OCI-LY3 (cell line): Measurements from ENCODE around the gene TAS1R2.
"Not testable (repeated sequence)": the region's sequence is repeated elsewhere in the genome, so short reads cannot be mapped to it uniquely, and the experiment has no call there.

ENCODE experiments used
- H2AFZ ChIP-seq: fragments of 200-600, 300-600 bp; shearing (Covaris generic); 2 replicates; pipeline ENCODE4 v1.6.0; 2014; ENCODE audit warnings: antibody characterized with exemption, low read depth, low read length
- H3K27ac ChIP-seq: fragments of 200-600, 300-600 bp; sonication (generic); 2 replicates; pipeline ENCODE4 v1.5.1; 2014; ENCODE audit warnings: mild to moderate bottlenecking, low read length, moderate library complexity, mixed read lengths
- H3K27me3 ChIP-seq: fragments of 200-600, 300-600 bp; sonication (generic); 2 replicates; pipeline ENCODE4 v1.6.1; 2014; ENCODE audit warnings: low read depth, low read length, mixed read lengths
- H3K36me3 ChIP-seq: fragments of 200-600, 300-600 bp; sonication (generic); replicated peaks from 2 replicates; pipeline ENCODE3; 2014; ENCODE audit warnings: low read depth, low read length, mixed read lengths
- H3K4me1 ChIP-seq: fragments of 300-600, 200-600 bp; sonication (generic); 2 replicates; pipeline ENCODE4 v1.6.1; 2014; ENCODE audit warnings: low read length, mixed read lengths
- H3K4me2 ChIP-seq: fragments of 200-600, 300-600 bp; sonication (generic); 2 replicates; pipeline ENCODE4 v1.6.1; 2014; ENCODE audit warnings: low read length, mixed read lengths
- H3K4me3 ChIP-seq: fragments of 300-600, 200-600 bp; sonication (generic); 2 replicates; pipeline ENCODE4 v1.5.1; 2014; ENCODE audit warnings: antibody characterized with exemption, mild to moderate bottlenecking, low read length, moderate library complexity
- H3K79me2 ChIP-seq: fragments of 300-600, 200-600 bp; shearing (Covaris generic); 2 replicates; pipeline ENCODE4 v1.6.1; 2014; ENCODE audit warnings: mild to moderate bottlenecking, low read length, mixed read lengths
- H3K9ac ChIP-seq: fragments of 300-600, 200-600 bp; shearing (Covaris generic); 2 replicates; pipeline ENCODE4 v1.6.0; 2014; ENCODE audit warnings: mild to moderate bottlenecking, low read length, moderate library complexity
- H3K9me3 ChIP-seq: fragments of 200-600, 300-600 bp; shearing (Covaris generic); 2 replicates; pipeline ENCODE4 v1.6.1; 2014; ENCODE audit warnings: low read length, mixed read lengths; ENCODE audit not compliant: insufficient read depth
- H4K20me1 ChIP-seq: fragments of 200-600, 300-600 bp; sonication (generic); 2 replicates; pipeline ENCODE4 v1.6.1; 2016; ENCODE audit warnings: low read length, mixed read lengths; ENCODE audit not compliant: insufficient read depth
- EZH2phosphoT487 ChIP-seq: fragments of 200-600 bp; shearing (Covaris generic); IDR thresholded peaks from 2 replicates; pipeline ENCODE4 v1.6.1; 2018; ENCODE audit warnings: antibody characterized with exemption, mixed run types, low read depth
- TF ChIP-seq, protein P1 (sequence below): fragments of 200-600, 300-600 bp; sonication (generic); IDR thresholded peaks from 2 replicates; pipeline ENCODE4 v1.5.1; 2014; ENCODE audit warnings: antibody characterized with exemption, low read length, low read depth

Gene TAS1R2

DNA sequence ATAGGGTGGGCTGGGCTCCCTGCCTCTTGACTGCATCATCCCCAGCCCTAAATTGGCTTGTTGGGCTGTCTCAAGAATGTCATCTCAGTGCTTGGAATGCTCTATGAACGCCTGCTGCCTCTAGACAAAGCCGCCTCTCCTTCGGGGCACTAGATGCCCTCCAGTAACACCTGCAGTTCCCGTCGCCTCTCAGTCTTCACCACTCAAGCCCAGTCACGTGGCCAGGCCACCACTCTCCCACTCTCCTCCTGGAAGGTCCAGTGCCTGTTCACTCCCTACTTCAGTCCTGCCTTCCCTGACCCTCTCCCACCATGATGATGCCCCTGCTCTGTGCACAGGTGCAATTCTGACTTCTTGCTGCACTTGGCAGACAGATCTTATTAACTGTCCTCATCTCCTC lies 7.0 kb downstream of the TAS1R2 start:
- Histone ChIP-seq H2AFZ (no peak overlapping the region), H3K27me3 (no peaks in the 10 kb centered on the region), H3K4me1 (no peaks in the 10 kb centered on the region), H3K4me2 (no peak overlapping the region), H3K79me2 (no peaks in the 10 kb centered on the region), H3K9me3 (no peaks in the 10 kb centered on the region), H3K27ac (no peak overlapping the region), H3K36me3 (no peaks in the 10 kb centered on the region), H3K9ac (no peak overlapping the region), H3K4me3 (no peak overlapping the region), H4K20me1 (no peaks in the 10 kb centered on the region)
- TF ChIP-seq, protein P1, sequence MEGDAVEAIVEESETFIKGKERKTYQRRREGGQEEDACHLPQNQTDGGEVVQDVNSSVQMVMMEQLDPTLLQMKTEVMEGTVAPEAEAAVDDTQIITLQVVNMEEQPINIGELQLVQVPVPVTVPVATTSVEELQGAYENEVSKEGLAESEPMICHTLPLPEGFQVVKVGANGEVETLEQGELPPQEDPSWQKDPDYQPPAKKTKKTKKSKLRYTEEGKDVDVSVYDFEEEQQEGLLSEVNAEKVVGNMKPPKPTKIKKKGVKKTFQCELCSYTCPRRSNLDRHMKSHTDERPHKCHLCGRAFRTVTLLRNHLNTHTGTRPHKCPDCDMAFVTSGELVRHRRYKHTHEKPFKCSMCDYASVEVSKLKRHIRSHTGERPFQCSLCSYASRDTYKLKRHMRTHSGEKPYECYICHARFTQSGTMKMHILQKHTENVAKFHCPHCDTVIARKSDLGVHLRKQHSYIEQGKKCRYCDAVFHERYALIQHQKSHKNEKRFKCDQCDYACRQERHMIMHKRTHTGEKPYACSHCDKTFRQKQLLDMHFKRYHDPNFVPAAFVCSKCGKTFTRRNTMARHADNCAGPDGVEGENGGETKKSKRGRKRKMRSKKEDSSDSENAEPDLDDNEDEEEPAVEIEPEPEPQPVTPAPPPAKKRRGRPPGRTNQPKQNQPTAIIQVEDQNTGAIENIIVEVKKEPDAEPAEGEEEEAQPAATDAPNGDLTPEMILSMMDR: no peak
- no peak for TF ChIP-seq EZH2phosphoT487

DNA sequence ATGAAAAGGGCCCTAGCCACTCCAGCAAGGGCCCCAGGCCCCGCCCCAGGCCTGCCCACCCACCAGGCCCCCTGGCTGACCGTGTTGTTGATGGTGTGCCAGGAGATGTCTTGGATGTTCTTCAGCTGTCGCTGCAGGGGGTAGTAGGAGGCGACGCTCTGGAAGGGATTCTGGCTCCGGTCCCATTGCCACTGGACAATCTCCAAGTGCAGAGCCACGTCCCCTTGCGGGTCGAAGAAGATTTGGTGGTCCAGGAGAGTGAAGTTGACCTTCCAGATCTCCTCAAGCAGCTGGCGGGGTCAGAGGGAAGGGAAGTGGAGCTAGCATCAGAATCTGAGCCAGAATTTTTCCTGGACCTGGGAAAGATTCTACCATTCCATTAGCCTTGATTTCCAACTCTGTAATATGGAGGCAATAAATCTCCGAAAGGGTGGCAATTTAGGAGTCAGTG lies 10.2 kb downstream of the TAS1R2 start:
- no peak overlapping the region for H3K27ac ChIP-seq
- H3K36me3 ChIP-seq: no peaks in the 10 kb centered on the region
- H4K20me1 ChIP-seq: no peaks in the 10 kb centered on the region
- H3K4me1 ChIP-seq: no peaks in the 10 kb centered on the region
- H3K4me2 ChIP-seq: no peak overlapping the region
- no peak overlapping the region for H3K9ac ChIP-seq
- TF ChIP-seq, protein P1: no peak
- no peak for TF ChIP-seq EZH2phosphoT487
- no peaks in the 10 kb centered on the region for H3K27me3 ChIP-seq
- no peaks in the 10 kb centered on the region for H3K79me2 ChIP-seq
- H2AFZ ChIP-seq: no peak overlapping the region
- no peak overlapping the region for H3K4me3 ChIP-seq
- no peaks in the 10 kb centered on the region for H3K9me3 ChIP-seq

DNA sequence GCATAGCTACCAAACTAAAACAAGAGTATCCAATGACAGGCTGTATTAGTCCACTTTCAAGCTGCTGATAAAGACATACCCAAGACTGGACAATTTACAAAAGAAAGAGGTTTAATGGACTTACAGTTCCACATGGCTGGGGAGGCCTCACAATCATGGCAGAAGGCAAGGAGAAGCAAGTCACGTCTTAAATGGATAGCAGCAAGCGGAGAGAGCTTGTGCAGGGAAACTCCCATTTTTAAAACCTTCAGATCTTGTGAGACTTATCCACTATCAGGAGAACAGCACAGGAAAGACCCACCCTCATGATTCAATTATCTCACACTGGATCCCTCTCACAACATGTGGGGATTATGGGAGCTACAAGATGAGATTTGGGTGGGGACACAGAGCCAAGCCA lies 11.7 kb downstream of the TAS1R2 start:
- not testable (repeated sequence) for H3K79me2 ChIP-seq, H3K4me1 ChIP-seq, H3K27me3 ChIP-seq, H3K36me3 ChIP-seq, H3K9me3 ChIP-seq, H3K27ac ChIP-seq, H3K4me2 ChIP-seq, H2AFZ ChIP-seq, H3K4me3 ChIP-seq, H3K9ac ChIP-seq, H4K20me1 ChIP-seq

DNA sequence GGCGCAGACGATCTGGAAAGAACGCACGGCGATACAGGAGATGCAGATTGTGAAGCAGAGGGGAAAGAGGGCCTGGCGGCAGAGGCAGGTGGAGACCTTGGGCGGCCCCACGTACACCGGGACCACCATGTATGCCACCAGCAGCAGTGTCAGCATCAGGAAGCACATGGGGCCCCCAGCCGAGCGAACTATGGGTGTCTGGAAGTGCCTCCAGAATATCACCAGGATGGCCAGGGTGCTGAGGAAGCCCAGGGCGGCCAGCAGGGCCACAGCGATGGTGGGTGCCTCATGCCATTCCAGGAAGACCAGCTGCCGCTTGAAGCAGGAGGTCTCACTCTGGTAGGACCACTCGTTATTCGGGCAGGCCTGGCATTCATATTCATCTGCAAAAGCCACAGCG lies 19.3 kb downstream of the TAS1R2 start:
- Histone ChIP-seq H3K36me3 (no peaks in the 10 kb centered on the region), H3K79me2 (no peaks in the 10 kb centered on the region), H3K4me2 (no peak overlapping the region), H3K27ac (no peak overlapping the region), H3K27me3 (no peaks in the 10 kb centered on the region; the same call in 1 of the 2 replicates), H3K9ac (no peak overlapping the region), H4K20me1 (no peaks in the 10 kb centered on the region), H3K4me3 (no peak overlapping the region), H3K4me1 (no peaks in the 10 kb centered on the region), H3K9me3 (no peaks in the 10 kb centered on the region), H2AFZ (no peak overlapping the region)
- TF ChIP-seq EZH2phosphoT487: no peak
- TF ChIP-seq, protein P1: no peak

DNA sequence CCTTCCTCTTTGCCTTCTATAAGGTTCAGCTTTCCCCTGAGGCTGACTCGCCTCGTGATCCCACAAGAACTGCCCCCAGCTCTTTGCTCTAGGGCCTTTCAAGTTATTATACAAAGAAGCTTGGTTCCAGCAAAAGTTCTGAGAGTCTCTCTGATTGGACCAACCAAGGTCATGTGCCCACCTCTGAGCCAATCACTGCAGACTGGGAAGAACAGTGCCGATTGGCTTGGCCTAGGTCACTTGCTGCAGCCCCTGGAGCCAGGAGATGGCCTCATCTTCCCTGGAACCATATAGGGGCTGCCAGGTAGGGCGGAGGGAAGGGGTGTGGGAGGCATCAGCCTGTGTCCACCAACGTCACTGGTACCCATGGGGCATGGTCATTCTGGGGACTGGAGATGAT lies 22.8 kb downstream of the TAS1R2 start:
- H3K4me2 ChIP-seq: no peak overlapping the region
- H3K9me3 ChIP-seq: no peaks in the 10 kb centered on the region
- H3K79me2 ChIP-seq: no peaks in the 10 kb centered on the region
- H3K4me3 ChIP-seq: no peak overlapping the region
- H2AFZ ChIP-seq: no peak overlapping the region
- H4K20me1 ChIP-seq: no peaks in the 10 kb centered on the region
- H3K36me3 ChIP-seq: no peaks in the 10 kb centered on the region
- H3K4me1 ChIP-seq: no peaks in the 10 kb centered on the region
- H3K27ac ChIP-seq: no peak overlapping the region
- TF ChIP-seq EZH2phosphoT487: no peak
- TF ChIP-seq, protein P1: no peak
- no peak overlapping the region for H3K9ac ChIP-seq
- no peaks in the 10 kb centered on the region; the same call in 1 of the 2 replicates for H3K27me3 ChIP-seq

DNA sequence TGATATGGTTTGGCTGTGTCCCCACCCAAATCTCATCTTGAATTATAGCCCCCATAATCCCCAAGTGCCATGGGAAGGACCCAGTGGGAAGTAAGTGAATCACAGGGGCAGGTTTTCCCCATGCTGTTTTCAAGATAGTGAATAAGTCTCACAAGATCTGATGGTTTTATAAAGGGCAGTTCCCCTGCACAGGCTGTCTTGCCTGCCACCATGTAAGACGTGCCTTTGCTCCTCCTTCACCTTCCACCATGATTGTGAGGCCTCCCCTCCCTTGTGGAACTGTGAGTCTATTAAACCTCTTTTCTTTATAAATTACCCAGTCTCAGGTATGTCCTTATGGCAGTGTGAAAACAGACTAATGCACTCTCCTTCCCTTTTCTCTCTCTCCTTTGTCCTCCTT lies 27.1 kb downstream of the TAS1R2 start:
- not testable (repeated sequence) for H4K20me1 ChIP-seq, H2AFZ ChIP-seq, H3K9me3 ChIP-seq, H3K9ac ChIP-seq, H3K27ac ChIP-seq, H3K4me1 ChIP-seq, H3K4me2 ChIP-seq, H3K36me3 ChIP-seq, H3K27me3 ChIP-seq, H3K79me2 ChIP-seq, H3K4me3 ChIP-seq
